NCI-H1105 treated with DMSO at 0.1 percent for 48 hours (cell line): ENCODE data around the gene GLIS1.

ENCODE experiments used
- DNase-seq: peaks from one replicate; lab custom pipeline; 2025; lab: John Stamatoyannopoulos, UW

The GLIS1 gene

DNA sequence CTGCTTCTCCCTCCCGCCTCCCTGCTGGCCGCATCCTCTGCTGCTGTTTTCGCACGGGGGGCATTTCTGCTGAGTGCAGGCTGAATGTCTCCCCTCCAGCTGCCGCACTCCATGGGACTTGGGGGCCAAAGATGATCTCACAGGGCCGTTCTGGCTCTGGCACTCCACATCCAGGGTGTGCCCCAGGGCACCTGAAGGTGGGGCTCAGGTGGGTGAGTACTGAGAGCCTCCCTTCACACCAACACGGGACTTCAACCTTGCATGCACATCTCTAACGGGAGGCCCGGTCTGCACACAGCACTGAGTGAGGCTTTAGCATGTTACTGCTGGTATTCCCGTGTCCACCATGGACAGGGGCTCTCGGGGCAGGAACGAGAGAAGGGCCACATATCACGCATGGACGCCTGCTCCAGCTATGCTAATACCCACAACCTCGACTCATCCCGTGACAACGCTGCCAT lies 190.9 kb downstream of the GLIS1 start:
- DNase-seq: no peak

DNA sequence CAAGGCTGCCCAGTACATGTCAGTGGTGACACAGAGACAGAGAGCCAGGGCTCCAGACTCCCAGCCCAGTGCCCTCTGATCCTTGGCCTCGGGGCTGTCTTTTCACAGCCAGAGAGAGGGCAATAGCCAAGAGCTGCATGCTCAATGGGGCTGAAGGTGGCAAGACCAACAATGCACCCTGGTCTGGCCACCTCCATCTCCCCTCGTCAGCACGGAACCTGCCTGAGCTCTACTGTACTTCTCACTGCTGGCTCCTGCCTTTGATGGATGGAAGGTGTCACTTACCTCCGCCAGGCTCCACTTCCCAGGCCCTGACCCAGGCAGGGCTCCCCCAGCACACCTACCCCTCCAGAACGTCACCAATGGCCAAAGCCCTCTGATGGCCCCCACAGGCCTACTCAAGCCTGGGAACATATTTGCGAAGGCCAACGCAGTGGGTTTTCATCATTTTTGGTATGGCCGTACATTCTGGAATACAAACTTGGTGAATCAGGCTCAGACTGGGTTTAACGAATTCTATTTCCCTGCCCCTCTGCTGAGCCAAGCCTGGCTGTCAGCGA lies 191.7 kb downstream of the GLIS1 start:
- DNase-seq: no peak

DNA sequence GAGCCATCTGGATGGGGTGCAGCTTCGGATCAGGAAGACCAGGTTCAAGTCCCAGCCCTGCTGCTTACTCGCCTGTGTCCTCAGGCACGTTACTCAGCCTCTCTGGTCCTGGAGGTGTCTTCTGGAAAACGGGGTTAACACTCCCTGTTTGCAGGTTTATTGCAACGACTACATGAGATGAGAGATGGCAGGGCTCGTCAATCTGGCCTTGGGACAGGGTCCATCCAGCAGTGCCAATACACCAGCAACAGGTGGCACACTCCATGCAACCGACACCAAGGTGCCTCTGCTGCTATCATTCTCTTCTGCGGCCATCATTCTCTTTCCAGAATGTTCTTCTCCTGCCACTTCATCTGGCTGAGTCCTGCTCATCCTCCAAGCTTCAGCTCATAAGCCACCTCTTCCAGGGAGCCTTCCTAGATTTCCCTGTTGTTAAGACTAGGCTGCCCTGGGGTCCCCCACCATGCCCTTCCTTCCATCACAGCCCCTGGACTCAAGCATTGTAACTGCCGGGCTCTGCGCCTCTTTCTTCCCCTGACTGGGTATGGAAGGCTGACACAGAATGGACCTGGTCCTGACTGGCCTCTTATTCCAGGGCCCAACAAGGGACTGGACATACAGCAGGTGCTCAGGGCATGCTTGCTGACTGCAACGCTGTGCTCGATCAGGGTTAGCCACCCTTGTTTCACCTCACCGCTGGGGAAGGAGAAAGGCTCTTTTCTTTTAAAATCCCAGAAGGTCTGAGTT lies 192.4 kb downstream of the GLIS1 start:
- no peak for DNase-seq

DNA sequence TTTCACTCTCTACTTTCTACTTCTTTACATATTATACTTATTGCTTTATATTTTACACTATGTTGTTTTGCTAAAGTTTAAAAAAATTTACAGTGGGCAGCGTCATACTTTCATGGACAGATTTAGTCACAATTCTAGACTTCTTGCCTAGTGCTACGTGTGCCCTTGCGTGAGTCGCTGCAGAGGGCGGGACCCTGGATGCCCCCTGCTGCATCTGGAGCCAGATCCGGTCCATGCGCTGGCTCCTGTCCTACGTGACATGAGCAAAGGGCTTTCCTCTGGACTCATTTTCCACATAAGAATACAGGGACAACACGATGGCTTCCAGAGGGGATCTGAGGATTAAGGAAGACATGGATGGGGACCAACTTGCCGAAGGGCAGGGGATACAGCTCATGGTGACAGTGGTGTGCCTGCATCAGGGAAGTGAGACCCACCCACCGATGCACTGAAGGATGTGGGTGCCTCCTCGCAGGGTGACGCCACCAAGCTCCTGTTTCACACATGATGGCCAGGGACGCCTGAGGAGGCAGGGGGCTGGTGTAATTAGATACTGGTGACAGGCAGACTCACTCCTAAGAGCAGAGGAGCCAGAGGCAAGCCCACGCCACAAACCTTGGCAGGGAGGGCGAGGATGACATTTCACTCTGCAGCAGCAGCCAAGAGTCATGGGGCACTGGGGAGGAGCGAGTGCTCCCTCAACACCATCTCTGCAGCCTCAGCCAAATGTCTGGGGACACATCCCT lies 193.1 kb downstream of the GLIS1 start:
- DNase-seq: no peak

DNA sequence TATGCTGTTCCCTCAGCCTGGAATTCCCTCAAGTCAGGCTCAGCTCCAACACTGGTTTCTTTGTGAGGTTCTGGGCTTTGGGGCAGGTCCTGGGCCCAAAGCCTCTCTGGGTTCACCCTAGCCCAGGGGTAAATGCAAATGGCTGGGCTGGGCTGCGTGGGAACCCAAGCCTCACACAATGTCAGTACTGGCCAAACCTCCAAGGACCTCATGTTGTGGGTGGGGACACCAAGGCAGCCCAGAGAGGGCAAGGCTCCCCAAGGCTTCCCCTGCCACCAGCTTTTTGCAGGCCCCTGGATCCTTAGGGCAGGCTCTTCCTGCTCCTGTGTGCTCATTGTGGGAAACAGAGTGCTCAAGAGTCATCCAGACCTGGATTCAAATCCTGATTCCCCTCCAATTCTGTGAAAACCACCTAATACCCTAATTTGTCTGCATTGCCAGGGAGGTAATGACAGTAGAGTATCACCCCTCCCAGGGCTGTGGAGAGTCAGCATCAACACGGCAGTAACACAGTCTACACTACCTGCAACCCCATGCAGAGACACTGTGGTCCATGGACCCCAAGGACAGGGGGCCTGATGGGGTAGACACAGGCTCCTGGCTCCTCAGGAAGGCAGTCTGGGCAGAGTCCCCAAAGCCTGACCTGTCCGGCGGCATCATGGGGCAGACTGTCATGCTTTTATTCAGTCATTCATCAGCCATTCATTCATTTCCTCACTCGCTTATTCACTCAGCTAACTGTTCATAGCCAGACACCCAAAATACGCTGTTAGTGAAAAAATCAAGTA lies 194.0 kb downstream of the GLIS1 start:
- DNase-seq: no peak

DNA sequence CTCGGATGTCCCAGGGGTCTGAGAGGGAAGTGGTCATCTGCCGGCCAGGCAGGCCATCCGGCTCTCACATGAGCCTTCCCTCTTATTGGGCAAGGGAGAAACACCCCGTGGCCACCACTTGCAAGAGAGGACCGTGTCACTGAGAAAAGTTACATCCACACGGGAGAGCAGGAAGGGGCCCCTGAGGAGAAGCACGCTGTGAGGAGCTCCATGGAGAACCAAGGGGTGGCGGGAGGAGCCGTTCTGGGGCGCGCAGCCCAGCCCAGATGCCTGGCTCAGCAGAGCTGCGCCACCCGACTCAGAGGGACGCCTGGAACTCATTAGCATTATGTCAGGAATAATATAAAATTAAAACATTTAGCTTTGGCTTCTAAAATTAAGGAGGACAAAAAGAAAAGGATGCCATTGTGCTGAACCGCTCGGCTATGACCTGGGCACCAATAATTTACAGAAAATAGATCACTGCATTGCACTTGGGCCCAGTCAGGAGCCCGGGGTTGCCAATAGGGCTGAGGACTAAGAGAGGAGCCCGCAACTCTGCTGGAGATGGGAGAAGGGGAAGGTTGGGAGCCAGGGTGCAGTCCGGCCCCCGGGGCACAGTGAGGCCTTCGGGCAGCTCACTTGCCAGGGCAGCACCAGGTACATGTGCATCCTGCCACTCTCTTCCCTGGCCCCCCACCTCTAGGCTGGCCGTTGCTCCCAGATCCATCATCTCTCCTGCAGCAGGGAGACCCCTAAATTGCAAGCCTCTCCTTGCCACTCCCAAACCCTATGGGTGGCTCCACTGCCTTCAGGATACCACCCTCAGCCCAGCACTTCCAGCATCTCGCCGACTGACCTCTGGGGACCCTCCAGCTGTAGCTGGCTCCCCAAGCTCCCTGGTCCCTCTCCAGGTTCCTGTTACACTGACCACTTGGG lies 194.9 kb downstream of the GLIS1 start:
- no peak for DNase-seq

DNA sequence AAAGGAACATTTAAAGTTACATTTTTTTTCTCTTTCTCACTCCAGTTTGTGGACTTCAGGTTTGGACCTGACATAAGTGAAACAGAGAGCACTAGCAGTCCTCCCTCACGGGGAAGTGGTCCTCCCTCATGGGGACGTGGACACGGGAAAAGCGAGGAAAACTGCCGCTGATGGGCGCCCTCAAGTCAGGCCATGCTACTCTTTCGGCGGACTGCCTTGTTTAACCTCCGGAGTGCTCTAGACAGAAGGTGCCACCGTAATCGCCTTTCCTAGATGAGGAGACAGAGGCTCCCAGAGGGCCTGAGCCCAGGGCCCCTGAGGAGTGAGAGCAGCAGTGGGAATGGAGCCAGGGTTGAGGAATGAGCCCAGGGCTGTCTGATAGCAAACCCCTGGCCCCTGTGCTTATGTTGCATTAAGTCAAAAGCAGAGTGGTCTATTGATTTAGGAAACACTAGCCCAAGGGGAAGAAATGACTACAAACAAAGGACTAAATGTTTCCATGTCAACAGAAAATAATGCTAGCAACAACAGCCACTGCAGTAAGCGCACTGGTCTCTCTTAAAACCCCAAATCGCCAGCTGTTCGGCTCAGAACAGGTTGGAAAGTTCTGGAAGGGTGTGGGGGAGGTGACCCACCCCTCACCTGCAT lies 195.7 kb downstream of the GLIS1 start:
- DNase-seq: no peak

DNA sequence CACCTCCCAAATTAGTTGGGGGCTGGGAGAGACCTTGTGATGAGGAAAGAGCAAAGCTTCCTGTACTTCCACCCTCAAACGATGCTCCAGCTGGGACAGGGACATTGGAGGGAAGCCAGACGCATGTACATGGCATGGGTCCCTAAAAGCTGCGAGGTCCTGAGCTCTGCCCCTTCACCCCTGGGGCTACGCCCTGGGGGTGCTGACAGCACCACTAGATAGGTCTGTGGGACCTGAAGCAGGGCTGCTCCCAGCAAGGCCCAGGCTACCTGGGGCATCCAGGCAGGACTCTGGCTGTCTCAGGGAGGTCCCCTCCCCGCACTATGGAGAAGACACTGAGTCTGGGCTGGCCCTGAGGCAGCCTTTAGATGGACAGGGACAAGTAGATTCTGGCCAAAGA lies 196.4 kb downstream of the GLIS1 start:
- no peak for DNase-seq

DNA sequence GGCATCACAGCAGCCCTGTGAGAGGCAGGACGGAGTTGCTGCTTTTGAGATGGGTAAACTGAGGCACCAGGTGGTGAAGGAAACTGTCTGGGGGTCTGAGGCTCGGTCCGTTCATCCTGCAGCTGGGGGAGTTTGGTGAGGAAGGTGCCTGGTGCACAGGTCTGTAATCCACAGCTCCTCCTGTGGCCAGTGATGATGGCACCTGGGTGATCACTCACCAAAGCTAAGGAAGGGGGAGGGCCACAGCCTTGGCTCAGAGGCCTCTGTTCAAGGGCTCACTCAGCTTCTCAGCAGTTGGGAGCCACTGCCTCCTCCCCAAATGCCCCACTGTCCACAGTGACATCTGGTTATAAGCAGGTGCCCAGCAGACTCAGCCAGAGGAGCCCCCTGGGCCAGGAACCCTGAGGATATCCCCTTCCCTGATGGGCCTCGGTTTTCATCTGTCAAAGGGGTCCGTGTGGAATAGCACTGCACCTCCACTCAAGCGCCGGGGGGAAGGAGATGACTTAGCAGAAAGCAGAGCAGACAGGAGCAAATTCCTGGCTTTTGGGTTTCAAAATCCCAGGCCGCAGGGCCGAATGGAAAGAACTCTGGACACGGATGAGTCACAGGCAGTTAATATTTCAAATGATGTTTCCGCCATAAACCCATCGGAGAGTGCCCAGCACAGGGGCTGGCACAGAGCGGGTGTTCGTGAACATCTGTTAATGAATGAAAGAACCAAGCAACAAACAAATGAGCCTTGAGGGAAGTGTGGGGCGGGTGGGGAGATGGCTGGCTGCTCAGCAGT lies 197.0 kb downstream of the GLIS1 start:
- no peak for DNase-seq

DNA sequence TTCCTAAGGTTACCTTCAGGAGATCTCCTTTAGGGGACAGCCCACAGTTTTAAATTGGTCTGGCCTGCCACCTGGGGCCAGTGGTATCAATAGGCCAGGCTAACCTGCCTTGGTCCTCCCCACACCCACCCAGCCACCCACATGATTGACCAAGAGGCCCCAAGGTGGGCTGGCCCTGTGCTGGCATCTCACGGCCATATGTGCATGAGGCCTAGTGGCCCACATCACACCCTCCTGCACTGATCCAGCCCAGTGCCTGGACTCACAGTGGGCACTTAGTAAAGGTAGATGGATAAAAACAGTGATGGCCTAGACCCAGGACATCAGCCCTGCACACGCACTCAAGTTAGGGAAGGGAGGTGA lies 197.7 kb downstream of the GLIS1 start:
- no peak for DNase-seq

DNA sequence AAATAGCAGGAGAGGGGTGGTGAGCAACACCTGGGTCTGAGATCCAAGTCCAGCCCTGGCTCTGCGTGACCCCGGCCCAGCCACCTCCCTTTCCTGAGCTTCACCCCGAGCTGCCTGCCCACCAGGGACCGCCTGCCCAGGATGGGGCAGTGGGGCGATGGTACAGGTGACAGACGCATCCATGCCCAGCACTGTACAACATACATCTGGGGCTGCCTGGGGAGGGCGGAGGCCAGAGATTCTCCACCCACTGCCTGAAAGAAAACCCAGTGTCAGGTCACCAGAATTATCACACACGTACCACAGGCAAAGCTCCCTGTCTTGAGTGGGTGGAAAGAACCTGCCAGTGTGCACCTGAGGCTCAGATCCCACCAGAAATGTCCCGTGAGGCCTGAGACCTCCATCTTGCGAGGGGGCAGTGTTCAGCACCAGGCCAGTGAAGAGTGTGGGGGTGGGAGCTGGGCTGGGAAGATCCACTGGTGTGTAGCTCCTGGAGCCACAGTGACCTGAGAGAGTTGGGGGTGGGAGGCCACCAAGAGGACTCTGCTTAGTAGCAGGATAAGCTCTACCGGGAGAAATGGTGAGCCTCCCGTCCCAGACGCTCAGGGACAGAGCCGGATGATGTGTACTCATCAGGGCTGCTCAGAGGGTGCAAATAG lies 198.2 kb downstream of the GLIS1 start:
- no peak for DNase-seq

DNA sequence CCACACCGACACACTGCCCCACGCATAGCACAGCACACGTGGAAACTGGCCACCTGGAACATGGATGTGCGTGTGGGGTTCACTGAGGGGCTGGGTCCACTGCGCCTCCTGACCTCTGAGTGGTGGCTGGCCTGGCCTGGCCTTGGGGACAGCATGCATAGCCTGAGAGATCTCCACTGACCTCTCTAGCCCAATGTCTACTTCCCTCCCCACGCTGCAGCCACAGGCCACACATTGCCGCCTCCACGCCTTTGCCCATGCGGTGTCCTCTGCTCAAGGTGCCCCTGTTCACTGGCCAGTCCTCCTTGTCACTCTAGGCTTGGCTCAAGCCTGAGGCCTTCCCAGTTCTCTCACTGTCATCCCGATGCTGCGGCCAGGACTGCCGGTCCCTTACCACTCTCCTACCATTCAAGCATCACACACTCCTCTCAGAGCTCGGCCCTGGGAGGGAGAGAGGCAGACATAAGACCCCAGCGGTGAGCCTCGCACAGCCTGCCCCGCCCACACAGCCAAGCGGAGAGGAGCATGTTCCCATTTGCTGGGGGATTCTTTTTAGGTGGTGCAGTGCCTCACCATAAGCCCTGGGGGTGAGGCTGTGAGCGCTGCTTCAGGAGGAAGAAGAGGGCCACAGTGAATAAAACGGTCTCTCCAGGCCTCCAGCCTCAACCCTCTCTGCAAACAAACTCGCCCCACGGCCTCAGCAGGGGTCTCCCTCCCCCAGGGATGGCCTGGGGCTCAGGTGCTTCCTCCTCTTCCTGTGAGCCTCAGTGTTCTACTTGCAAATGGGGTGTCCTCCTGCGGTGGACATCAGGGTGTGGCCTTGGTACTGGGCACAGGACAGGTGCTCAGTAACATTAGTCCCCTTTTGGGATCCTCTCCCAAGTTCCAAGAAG lies 199.0 kb downstream of the GLIS1 start:
- DNase-seq: no peak

DNA sequence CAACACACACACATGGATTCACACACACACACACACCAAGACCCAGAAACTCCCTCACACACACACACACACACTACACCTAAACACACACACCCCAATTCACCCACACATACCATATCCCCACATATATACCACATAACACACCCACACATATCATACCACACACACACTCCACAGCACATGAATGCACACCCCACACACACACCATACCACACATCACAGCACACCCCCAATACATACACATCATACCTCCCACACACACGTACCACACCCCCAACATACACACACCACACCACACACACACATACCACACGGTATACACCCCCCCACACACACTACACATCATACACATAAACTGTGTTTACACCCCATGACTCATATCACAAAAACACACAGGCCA lies 199.7 kb downstream of the GLIS1 start:
- DNase-seq: no peak

DNA sequence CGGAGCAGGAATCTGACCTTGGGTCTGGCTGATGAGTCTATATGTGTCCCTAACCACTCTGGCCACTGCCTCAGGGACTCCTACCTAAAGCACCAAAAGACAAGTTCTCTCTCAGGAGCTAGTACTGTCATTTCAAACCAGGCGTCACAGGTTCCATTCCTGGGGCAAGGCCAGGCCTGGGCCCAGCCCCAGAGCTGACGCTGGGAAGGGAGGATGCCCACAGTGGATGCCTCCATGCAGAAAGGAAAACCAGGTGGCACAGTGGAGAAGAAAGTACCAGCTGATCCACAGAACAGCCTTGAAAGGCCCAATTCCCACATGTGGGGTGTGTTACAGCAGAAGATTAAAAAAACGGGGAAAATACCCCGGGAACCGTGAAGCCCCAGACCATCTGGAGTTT lies 202.4 kb downstream of the GLIS1 start:
- DNase-seq: no peak

DNA sequence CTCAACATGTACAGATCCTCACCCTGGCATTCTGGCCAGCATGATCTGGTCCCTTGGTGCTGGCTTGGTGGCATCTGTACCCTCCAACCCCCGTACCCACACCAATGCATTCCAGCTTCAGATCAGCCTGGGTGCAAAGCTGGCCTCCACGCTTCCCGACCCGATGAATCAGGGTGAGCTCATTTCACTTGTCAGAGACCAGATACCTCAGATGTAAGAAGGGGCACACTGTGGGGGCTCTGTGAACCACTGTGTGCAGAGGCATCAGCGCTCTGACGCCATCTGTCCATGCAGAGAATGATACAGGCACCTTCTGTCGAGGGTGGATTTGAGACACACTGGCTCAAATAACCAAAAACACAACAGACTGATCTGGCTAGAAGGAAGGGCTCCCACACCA lies 203.1 kb downstream of the GLIS1 start:
- DNase-seq: no peak

DNA sequence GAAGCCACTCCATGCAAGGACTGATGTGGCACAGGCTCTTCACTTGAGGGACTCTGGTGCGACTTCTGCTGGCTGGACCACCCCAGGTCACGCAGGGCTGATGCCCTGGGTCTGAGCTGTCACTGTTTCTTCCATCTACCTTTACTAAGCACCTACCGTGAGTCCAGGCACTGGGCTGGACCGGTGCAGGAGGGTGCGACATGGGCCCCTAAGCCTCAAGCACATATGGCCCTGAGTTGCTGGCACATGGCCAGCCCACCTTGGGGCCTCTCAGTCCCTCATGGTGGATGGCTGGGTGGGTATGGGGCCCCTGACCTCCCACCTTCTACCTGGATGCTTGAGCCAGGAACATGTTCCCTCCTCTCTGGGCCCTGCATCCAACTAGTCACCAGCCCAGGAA lies 203.7 kb downstream of the GLIS1 start:
- DNase-seq: no peak

DNA sequence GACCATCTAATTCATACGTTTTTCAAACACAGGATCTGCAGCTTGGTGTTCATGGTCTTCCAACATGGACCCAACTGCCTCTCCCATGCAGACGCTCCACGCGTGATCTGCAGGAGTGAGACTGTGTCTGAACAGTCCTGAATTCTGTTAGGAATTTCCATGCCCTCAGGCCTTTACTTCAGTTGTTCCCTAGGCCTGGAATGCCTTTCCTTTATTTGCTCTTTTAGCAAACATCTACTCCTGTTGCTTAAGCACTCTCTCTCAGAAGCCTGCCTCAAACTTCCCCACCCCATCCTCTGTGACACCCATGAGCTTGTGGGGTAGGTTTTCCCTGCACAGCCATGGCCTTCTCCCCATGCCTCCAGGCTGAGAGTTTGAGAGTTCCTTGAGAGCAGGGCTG lies 206.1 kb downstream of the GLIS1 start:
- DNase-seq: no peak

DNA sequence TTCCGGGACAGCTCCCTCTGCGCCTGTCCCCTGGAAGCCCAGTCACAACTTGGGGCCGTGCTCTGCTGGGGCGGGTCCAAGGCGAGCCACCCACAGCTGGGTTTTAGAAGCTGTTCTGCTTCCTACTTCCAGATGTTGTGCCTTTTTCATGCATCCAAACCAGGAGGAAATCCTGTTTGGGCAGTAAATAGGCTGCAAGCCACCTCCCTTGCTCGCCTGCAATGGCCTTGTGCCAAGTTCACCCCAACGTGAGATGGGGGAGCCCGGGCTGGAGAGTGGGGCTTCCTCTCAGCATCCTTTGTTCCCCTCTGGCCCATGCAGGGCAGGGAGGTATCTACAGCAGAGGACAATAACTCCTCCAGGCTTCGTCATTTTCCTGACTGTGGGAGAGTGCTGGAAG lies 206.6 kb downstream of the GLIS1 start:
- no peak for DNase-seq

DNA sequence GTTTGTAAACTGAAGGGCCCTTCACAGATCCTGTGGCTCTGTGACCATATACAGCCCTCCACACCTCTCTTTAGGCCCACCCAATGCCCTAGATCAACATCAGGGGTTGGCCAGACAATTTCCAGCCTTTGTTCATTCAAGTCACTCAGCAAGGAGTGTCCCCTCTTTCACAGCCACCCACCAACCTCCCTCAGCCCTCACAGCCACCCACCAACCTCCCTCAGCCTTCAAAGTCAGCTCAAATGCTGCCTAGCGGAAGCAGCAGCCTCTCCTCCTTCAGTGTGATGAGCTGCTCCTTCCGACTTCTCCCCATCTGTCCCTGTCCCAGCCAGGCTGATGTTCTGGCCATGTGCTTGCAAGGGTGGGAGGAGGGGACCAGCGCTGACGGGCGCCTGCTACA lies 208.4 kb downstream of the GLIS1 start:
- DNase-seq: no peak
